Upper lobe of left lung (tissue), 6 donors: ENCODE measurements around the gene SLC29A1. TPM values are rescaled to one million over a fixed set of nuclear protein-coding genes. Genes with fewer than 3 reads are reported as not detected.
A peak's percentile ranks its signal among the peaks of the same experiment; 100 is the strongest.

Source experiments
- ATAC-seq, 2 donors: fragments of 200-7000 bp; cut with Tn5 transposase; one replicate each; pipeline ENCODE4 v1.9.1; 2022; ENCODE audit warnings: mild to moderate bottlenecking in 2 of 2, moderate library complexity in 2 of 2; ENCODE audit not compliant: low FRiP score in 2 of 2
- DNase-seq, 2 donors: peaks; one replicate each; pipeline ENCODE4 v3.0.0-alpha.2; 2019 to 2020
- H3K27ac ChIP-seq, 4 donors: fragments of 200-600 bp; sonication (generic); one replicate each; pipeline ENCODE4 v1.5.1; 2016 to 2019
- H3K27me3 ChIP-seq, 4 donors: fragments of 200-600 bp; sonication (generic); one replicate each; pipeline ENCODE4 v1.5.1; 2017 to 2019
- H3K36me3 ChIP-seq, 4 donors: fragments of 200-600 bp; sonication (generic); one replicate each; pipeline ENCODE4 v1.5.1; 2016 to 2019
- H3K4me1 ChIP-seq, 4 donors: fragments of 200-600 bp; sonication (generic); one replicate each; pipeline ENCODE4 v1.5.1; 2018 to 2019
- H3K4me3 ChIP-seq, 4 donors: fragments of 200-600 bp; sonication (generic); one replicate each; pipeline ENCODE4 v1.5.1; 2017 to 2019; ENCODE audit warnings: mild to moderate bottlenecking in 2 of 4, moderate library complexity in 1 of 4
- H3K9me3 ChIP-seq, 4 donors: fragments of 200-600 bp; sonication (generic); one replicate each; pipeline ENCODE4 v1.5.1; 2018 to 2019
- CTCF ChIP-seq, 6 experiments: fragments of 450-650 bp in 4 of 6; fragments of 200-600 bp in 2 of 6; sonication (generic) in 2 of 6; IDR thresholded peaks; one replicate each; pipeline ENCODE4 v1.5.1; 2016 to 2019; ENCODE audit warnings: antibody characterized with exemption in 6 of 6
- EP300 ChIP-seq, 4 donors: sonication (generic); formaldehyde crosslinking; IDR thresholded peaks; one replicate each; pipeline ENCODE4 v1.5.1; 2017; ENCODE audit warnings: antibody characterized with exemption in 4 of 4, control low read depth in 2 of 4
- POLR2A ChIP-seq, 4 donors: fragments of 450-650 bp; IDR thresholded peaks; one replicate each; pipeline ENCODE4 v1.5.1; 2016 to 2017; ENCODE audit warnings: antibody characterized with exemption in 4 of 4, mild to moderate bottlenecking in 2 of 4
- POLR2AphosphoS5 ChIP-seq, 2 donors: sonication (generic); formaldehyde crosslinking; IDR thresholded peaks; one replicate each; pipeline ENCODE4 v1.5.1; 2017; ENCODE audit warnings: antibody characterized with exemption in 2 of 2
- WGBS, 2 donors: methylation state at CpG; one replicate each; pipeline ENCODE4 v1.1.5; 2017 to 2018; 5-methylcytosine and 5-hydroxymethylcytosine counted together
- total RNA-seq, 6 donors: library from RNA; depleted of rRNA in 4 of 6; stranded (reverse); fragments of >200 nt in 4 of 6; gene quantifications; one replicate each; pipeline versions ENCODE4 v1.1.0 to v1.2.1, GENCODE V29; 2016 to 2021
- donor health status: DM: no; HTN: no; CAD: no; lungs with moderate emphysema.
- donor health status: DM: no; HTN: yes; CAD: no; lungs with severe emphysema.

SLC29A1 gene
- total RNA-seq, 6 donors from 2014 or later: 38.3 to 93.2 (median 45.8) TPM

GRCh38 chr6:44275749-44276648 is 52.6 kb downstream of the SLC29A1 start:
- H3K36me3 ChIP-seq: no peaks in the 10 kb centered on the region
- peak in 1 of 2 donors; percentile 45 for ATAC-seq
- H3K27ac ChIP-seq: no peak overlapping the region
- peak in 1 of 2 donors; percentile 91 for DNase-seq
- no peaks in the 10 kb centered on the region for H3K9me3 ChIP-seq
- peak overlapping the region in 3 of 4 donors; percentile 16 to 45 (median 36) for H3K4me3 ChIP-seq
- no peak for TF ChIP-seq CTCF (IDR thresholded peaks at IDR 0.05)
- no peak for TF ChIP-seq EP300 (IDR thresholded peaks at IDR 0.05)
- TF ChIP-seq POLR2AphosphoS5 (IDR thresholded peaks at IDR 0.05): no peak
- TF ChIP-seq POLR2A (IDR thresholded peaks at IDR 0.05): no peak
- peaks cover 9 to 15% (median 11%) of the 10 kb centered on the region in 4 donors for H3K4me1 ChIP-seq
- peaks cover 0 to 37% (median 19%) of the 10 kb centered on the region in 4 donors for H3K27me3 ChIP-seq
- 22 to 51% methylated on average over 10 to 19 of the region's 109 CpGs for WGBS, 2 donors

GRCh38 chr6:44276667-44277640 is 53.6 kb downstream of the SLC29A1 start:
- DNase-seq: no peak
- H3K4me3 ChIP-seq: no peak overlapping the region
- no peak for ATAC-seq
- H3K27me3 ChIP-seq: peaks cover 0 to 31% (median 15%) of the 10 kb centered on the region in 4 donors
- peaks cover 9 to 11% (median 10%) of the 10 kb centered on the region in 4 donors for H3K4me1 ChIP-seq
- TF ChIP-seq POLR2A (IDR thresholded peaks at IDR 0.05) (no peak), EP300 (IDR thresholded peaks at IDR 0.05) (no peak)
- no peaks in the 10 kb centered on the region for H3K9me3 ChIP-seq
- H3K27ac ChIP-seq: no peak overlapping the region
- H3K36me3 ChIP-seq: no peaks in the 10 kb centered on the region
- 79 to 82% methylated on average over 21 to 23 of the region's 23 CpGs for WGBS, 2 donors

- DNase-seq: peak in 1 of 2 donors; percentile 25
- Histone ChIP-seq H3K4me1 (peaks cover 9 to 11% (median 10%) of the 10 kb centered on the region in 4 donors), H3K27me3 (peaks cover 0 to 26% (median 11%) of the 10 kb centered on the region in 4 donors), H3K36me3 (no peaks in the 10 kb centered on the region), H3K9me3 (no peaks in the 10 kb centered on the region), H3K27ac (no peak overlapping the region), H3K4me3 (no peak overlapping the region)
- WGBS, 2 donors: 80 to 84% methylated on average over 7 of the region's 7 CpGs
- TF ChIP-seq POLR2AphosphoS5 (IDR thresholded peaks at IDR 0.05) (no peak), CTCF (IDR thresholded peaks at IDR 0.05) (no peak), POLR2A (IDR thresholded peaks at IDR 0.05) (no peak), EP300 (IDR thresholded peaks at IDR 0.05) (no peak)
- no peak for ATAC-seq
Measured at GRCh38 chr6:44277763-44278162, 54.4 kb downstream of the SLC29A1 start.

- no peak overlapping the region for H3K27ac ChIP-seq
- H3K27me3 ChIP-seq: peaks cover 0 to 23% (median 10%) of the 10 kb centered on the region in 4 donors
- H3K9me3 ChIP-seq: no peaks in the 10 kb centered on the region
- no peak for TF ChIP-seq POLR2A (IDR thresholded peaks at IDR 0.05)
- no peak for TF ChIP-seq EP300 (IDR thresholded peaks at IDR 0.05)
- no peak for TF ChIP-seq POLR2AphosphoS5 (IDR thresholded peaks at IDR 0.05)
- TF ChIP-seq CTCF (IDR thresholded peaks at IDR 0.05): no peak
- WGBS, 2 donors: 50 to 66% methylated on average over 3 of the region's 3 CpGs
- H3K36me3 ChIP-seq: no peaks in the 10 kb centered on the region
- ATAC-seq (no peak), DNase-seq (no peak)
- peaks cover 9 to 11% (median 10%) of the 10 kb centered on the region in 4 donors for H3K4me1 ChIP-seq
- H3K4me3 ChIP-seq: no peak overlapping the region
Measured at GRCh38 chr6:44278315-44278714, 54.9 kb downstream of the SLC29A1 start.
